Measurements from ENCODE around the gene HIF1AN.
"Not testable (repeated sequence)": the region's sequence is repeated elsewhere in the genome, so short reads cannot be mapped to it uniquely, and the experiment has no call there.

HIF1AN gene

DNA sequence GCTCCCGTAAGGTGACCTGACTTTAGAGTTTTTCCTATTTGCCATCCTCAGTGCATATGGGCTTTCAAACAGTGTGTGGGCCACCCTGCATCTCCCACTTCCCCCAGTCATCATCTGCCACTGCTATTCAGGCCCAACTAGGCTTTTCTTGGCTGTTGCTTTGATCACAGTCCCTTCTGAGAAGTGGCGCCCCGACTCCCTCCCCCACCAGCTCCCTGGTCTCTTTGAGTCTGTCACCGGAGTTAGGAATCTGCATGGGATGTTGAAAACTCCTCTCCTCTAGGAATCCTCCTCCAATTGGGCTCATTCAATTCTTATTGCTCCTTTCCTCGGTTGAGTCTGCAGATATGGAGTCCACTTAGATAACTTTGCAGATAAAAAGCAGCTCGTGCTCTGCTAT is 32.1 kb downstream of the HIF1AN start:
- DNase-seq: no peak

DNA sequence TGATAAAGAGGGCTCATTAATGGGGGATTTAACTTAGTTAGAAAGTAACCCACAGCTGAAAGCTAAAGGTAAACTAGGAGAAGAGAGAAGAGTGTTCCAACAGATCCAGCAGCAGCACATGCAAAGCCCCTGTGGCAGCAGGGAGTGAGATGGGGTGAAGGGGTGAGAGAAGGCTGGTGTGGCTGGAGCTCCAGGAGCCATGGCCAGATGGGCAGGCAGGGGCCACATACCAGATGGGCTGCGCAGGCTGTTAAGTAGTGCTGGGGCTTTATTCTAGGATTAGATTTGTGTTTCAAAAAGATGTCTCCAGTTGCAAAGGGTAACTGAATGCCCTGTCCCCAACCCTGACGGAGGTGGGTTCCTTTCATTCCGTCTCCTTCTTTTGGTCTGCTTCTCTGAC is 33.2 kb downstream of the HIF1AN start:
- no peak for DNase-seq

DNA sequence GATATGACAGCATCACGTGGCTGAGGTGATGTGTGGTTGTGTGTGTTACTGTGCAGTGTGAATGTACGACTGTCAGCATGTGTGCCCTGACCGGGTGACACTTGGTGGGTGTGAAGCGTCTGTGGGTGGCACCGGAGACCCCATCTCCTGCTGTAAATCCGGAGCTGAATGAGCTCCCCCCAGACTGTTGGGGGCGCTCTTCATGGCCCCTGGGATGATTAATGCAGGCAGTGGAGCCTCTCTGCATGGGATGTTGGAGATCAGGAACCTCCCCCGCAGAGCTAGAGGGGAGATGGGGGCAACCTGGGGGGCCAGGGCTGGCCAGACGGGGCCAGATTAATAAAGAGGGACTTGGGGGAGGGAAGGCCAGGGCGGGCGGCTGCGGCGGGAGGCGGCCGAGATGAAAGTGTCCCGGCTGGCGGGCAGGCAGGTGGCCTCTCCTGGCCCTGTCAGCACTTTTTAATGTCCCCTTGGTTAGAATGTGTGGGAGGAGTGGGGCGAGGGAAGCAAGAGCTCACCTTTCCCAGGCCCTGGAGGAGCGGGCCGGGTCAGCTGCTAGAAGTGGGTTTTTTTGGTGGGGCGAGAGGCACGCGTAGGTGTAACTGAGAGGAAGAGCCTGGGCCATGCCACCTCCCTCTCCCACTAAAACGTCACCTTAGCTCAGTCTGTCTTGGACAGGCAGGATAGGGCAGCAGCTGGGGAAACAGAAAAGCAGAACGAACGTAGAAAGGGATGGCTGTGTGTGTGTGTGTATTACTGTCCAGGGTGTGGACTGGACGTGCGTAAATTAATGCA is 34.1 kb downstream of the HIF1AN start:
- no peak for DNase-seq

DNA sequence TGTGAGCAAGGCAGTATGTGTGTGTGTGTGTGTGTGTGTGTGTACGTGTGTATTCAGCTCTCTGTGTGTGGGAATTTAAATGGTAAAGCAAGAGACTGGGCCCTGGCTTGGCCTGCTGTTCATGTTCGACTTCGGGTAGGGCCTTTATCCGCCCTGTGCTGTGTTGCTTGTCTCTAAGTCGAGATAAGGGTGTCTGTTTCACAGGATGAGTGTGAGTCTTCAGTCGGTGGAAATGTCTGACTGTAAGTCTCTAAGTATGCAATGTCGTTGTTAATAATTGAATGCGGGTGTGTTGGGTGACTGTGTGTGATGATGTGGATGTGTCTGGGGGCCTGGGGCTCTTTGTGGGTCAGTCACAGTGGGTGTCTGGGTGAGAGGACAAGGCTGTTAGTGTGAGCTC is 34.8 kb downstream of the HIF1AN start:
- DNase-seq: no peak

DNA sequence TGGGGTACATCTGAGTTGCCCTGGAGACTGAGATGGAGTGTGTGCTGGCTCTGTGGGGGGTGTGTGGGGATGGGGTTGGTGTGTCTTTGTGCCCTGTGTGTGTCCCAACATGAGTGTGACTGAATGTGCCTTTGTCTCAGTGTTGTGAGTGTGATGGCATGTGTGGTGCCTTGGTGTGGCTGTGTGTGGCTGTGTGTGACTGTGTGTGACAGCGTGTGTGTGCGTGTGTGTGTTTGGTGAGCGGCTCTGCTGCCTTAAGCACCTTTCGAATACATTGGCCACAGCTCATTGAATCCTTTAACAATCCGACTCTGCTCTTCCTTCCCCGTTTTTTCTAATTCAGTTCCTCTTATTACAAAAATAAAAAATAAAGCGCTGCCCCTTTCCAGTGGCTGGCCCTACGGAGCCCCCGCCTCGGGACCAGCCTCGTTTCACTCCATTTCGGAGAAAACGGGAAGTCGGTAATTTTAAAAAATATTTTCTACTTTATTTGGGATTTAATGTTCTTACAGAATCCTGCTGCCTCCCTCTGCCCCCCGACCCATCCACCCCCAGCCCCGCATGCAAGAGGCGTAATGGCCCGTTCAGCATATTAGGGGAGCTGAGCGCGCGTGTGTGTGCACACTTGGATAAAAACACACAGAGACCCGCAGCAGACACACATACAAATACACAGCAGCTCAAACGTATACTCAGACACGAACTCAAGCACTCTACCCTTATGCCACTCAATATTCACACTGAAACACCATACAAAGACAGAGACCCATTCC is 35.5 kb downstream of the HIF1AN start:
- no peak for DNase-seq

DNA sequence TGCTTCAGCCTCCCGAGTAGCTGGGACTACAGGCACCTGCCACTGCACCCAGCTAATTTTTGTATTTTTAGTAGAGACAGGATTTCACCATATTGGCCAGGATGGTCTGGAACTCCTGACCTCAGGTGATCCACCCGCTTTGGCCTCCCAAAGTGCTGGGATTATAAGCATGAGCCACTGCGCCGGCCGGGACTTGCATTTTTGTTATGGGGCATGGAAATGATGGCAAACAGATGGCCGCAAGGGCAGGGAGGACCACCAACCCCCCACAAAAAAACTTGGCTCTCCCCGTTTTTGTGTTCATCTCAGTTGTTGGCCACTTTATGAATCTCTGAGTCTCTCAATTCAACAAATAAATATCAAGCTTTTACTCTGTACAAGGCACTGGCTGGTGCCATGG is 39.4 kb downstream of the HIF1AN start:
- DNase-seq: not testable (repeated sequence)

DNA sequence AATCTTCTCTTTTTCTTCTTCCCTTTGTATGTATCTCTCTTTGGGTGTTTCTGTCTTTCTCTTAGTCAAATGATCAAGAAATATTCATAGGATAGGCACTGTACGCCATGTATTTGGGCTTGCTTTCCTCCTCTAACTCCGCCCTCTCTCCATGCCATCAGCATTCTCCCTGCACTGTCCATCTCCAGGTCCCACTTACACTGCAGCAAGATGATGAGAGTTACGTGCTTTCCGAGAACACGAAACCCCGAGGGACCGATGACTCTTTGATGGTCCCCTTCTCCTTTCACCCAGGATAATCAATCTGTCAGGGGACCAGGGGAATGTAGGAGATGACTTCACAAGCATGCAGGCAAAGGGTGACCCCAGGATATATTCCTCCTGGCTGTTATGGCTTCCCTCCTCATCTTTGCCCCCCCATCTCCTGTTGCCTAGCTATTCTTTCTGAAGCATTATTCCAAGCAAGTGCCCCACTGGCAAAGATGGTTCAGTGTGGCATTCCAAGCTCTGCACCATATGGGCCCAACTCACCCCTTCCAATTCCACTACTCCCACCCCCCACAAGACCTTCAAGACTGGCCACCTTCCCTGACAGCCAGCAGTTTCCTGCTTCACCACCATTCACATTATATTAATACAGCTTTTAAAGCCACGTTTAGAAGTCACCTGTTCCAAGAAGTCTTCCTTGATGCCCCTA is 40.0 kb downstream of the HIF1AN start:
- no peak for DNase-seq

DNA sequence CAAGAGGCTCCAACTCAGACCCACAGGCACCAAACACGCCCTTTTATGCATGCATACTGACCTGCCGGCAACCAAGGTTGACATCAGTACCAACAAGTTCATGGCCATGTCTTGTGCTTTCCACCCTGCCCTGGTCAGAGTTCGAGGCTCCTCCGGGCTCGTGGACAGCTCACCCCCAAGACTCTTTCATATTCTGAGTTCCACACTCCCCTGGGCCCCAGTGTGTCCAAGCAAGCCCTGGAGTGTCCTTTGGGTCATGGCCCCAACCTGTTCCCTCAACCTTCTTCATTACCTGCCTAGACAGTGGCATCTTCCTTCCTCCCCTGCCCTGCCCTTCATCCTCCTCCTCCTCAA is 40.5 kb downstream of the HIF1AN start:
- no peak for DNase-seq

DNA sequence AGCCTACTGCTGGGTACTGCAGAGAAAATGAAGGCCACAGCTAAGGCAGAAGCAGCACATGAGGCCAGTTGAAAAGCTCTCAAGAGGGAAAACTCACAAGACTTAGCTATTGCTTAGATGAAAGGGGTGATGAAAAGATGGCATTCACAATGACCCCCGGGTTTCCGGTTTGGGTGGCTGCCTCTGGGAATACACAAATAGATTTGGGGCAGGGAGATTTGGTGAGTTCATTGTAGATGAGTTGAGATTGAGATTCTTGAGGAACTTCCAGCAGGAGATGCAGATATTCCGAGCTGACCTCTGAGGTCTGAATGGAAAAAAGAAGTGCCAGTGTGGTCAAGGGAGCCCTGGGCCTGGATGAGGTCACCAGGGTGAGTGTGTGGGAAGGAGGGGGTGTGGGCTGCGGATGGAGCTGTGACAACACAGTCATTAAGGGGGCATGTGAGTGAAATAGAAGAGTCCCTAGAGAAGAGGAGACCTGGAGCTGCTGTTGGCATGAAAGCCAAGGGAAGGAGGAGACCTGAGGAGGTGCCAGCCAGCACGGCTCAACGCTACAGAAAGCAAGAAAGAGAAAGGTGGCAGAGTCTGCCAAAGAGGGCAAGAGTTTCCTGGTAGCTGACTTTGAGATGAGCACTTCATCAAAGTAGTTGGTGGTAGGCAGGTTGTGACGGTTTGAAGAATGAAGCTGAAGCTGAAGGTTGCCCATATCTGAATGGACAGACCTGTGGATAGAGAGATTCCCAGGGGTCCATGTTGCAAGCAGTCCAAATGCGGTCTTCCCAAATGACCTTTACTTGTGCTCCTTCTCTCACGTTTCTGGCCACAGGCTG is 43.7 kb downstream of the HIF1AN start:
- DNase-seq: no peak

DNA sequence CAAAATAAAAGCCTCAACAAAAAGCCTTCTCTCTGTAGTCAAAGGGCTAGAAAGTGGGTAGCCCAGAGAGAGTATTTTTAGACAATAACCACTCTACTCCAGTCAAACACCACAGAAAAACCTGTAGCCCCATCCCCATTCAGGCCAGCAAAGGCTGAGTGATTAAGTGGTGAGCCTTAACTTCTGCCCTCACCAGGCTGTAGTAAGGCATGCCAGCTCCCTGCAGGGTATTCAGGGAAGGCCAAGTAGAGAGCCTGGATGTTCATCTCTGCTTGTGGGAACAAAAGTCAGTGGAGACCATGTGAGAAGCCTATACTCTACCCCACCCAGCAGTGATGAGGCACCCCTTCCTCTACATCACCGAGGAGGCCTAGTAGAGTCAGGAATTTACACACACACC is 51.2 kb downstream of the HIF1AN start:
- DNase-seq: no peak

DNA sequence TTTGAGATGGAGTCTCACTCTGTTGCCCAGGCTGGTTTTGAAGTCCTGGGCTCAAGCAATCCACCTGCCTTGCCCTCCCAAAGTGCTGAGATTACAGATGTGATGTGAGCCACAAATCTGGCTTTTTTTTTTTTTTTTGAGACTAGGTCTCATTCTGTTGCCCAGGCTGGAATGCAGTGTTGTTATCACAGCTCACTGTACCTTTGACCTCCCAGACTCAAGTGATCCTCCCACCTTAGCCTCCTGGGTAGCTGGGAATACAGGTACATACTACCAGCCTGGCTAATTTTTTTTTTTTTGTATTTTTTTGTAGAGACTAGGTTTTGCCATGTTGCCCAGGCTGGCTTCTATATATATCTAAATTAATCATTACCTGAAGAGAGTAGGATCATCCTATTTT is 62.4 kb downstream of the HIF1AN start:
- DNase-seq: no peak

DNA sequence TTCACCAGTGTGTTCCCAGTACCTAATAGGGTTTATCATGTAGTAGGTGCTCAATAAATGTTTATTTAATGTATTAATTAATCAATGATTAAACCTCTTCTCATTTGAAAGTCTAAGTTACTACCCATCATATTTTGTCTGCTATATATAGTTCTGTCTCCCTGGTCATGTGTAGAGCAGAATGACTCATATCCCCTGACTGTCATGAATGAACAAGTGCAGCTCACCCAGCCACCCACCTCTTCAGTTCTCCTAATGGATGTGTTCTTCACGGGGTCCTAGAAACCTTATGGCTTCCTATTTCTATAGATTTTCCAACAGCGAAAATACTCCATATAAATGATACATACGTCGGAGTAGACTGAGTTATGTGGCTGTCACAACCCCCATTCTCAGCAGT is 64.5 kb downstream of the HIF1AN start:
- DNase-seq: no peak

DNA sequence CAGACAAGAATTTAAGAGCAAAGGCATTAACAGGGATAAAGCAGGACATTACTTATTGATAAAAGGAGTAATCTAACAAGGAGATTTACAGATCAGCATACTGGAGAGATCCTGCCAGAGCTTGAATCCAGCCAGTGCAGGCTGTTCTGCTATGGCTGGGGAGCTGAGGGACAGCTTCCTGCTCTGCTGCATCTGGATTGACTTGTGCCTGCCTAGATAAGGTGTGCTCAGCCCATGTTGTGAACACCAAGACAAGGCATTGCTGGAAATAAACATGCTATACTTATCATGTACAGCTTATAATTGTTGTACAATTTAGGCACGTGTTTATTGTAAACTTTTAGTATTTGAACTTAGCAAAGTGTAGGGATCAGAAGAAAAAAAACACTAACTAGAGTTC is 71.7 kb downstream of the HIF1AN start:
- no peak for DNase-seq
